ENCODE data around the gene KCTD4.

Gene KCTD4

GRCh38 chr13:45180713-45181601 is 19.9 kb downstream of the KCTD4 start:
- Histone ChIP-seq H3K27ac (no peak overlapping the region), H3K4me3 (no peak overlapping the region)

DNA sequence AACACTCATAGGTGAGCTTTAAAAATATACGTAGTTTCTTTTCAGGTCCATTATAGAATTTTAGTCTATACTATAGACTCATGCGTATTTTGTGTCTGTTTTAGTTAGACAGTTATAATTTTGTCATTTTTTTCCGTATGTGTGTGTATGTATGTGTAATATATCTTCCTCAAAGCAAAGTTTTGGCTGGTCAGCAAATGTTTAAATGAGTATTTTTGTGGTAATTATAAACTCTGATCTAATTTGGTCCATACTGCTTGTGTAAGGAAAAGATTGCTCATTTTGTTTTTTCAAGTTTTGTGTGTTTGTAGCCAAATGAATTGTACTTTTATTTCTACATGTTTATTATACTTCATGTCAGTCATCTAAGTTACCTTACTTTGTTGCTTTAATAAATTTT is 20.5 kb downstream of the KCTD4 start:
- Histone ChIP-seq H3K4me3 (no peak overlapping the region), H3K27ac (no peak overlapping the region)

- Histone ChIP-seq H3K27ac (no peak overlapping the region), H3K4me3 (no peak overlapping the region)
These were observed 21.4 kb downstream of the KCTD4 start for GRCh38 chr13:45179428-45179827.

- Histone ChIP-seq H3K27ac (no peak overlapping the region), H3K4me3 (no peak overlapping the region)
These were observed 22.3 kb downstream of the KCTD4 start for GRCh38 chr13:45178349-45179162.

- no peak overlapping the region for H3K4me3 ChIP-seq
- no peak overlapping the region for H3K27ac ChIP-seq
These were observed 26.4 kb downstream of the KCTD4 start for GRCh38 chr13:45174478-45174877.

- H3K4me3 ChIP-seq = no peak overlapping the region
- peak overlapping the region in 2 of 21 experiments; percentile 42 to 46 for H3K27ac ChIP-seq
These were observed 32.3 kb downstream of the KCTD4 start for GRCh38 chr13:45168555-45168930.

DNA sequence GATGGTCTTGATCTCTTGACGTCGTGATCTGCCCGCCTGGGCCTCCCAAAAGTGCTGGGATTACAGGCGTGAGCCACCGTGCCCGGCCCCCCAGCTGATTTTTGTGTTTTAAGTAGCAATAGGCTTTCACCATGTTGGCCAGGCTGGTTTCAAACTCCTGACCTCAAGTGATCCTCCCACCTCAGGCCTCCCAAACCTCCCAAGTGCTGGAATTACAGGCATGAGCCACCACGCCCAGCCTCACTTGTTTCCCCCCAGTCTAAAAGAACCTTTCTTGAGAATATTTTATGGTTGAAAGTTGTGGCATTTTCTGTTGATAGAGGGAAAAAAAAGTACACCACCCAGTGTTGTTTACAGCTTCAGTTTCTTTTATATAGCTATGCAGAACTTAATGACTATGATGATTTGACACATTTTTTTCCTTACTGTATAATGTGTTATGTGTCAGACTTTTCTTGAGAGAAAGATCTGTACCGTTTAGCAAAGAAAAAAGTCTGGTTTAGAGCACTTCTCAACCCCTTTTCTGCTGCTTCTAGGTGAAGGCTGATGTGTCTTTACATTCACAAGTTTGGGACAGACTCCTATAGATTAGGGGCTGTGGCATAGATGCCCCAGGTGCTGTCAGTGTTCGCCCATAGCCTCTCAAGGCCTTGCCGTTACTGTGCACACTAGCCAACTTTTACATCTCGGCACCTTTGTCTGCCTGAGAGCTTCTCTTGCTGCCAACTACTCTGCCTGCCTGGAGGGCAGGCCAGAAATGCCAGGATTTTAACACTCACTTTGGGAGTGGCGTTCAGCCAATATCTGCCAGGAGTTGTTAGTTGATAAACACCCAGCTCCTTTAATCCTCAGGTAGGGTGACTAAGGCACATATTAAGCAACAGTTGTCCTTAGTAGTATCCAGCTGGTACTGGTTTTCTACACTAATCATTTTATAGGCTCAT is 33.0 kb downstream of the KCTD4 start:
- H3K4me3 ChIP-seq = no peak overlapping the region
- peak overlapping the region in 2 of 21 experiments; percentile 17 to 46 for H3K27ac ChIP-seq

GRCh38 chr13:45166858-45167257 is 34.0 kb downstream of the KCTD4 start:
- Histone ChIP-seq H3K4me3 (no peak overlapping the region), H3K27ac (no peak overlapping the region)

GRCh38 chr13:45162821-45163220 is 38.0 kb downstream of the KCTD4 start:
- H3K27ac ChIP-seq = no peak overlapping the region

DNA sequence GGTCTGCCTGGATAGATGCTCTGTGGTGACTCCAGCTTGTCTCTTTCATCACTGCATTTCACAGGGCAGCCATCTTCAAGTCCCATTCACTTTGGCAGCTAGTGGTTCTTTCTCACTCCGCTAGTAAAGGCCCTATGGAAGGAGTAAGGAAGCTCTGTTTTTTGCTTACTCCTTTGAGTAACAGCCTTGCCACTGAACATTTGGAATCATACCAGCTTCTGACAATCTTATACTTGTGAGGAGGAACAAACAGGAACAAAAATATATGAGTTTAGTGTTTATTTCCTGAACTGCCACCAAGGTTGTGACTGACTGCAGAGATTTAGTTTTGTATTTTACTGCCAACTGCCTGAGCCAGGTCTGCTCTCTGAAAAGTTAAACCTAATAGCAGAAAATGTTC is 38.7 kb downstream of the KCTD4 start:
- H3K4me3 ChIP-seq = no peak overlapping the region
- peak overlapping the region in 1 of 21 experiments; percentile 11 for H3K27ac ChIP-seq

More at GRCh38 chr13:45162821-45163220, 38.0 kb downstream of the KCTD4 start:
- no peak overlapping the region for H3K4me3 ChIP-seq

DNA sequence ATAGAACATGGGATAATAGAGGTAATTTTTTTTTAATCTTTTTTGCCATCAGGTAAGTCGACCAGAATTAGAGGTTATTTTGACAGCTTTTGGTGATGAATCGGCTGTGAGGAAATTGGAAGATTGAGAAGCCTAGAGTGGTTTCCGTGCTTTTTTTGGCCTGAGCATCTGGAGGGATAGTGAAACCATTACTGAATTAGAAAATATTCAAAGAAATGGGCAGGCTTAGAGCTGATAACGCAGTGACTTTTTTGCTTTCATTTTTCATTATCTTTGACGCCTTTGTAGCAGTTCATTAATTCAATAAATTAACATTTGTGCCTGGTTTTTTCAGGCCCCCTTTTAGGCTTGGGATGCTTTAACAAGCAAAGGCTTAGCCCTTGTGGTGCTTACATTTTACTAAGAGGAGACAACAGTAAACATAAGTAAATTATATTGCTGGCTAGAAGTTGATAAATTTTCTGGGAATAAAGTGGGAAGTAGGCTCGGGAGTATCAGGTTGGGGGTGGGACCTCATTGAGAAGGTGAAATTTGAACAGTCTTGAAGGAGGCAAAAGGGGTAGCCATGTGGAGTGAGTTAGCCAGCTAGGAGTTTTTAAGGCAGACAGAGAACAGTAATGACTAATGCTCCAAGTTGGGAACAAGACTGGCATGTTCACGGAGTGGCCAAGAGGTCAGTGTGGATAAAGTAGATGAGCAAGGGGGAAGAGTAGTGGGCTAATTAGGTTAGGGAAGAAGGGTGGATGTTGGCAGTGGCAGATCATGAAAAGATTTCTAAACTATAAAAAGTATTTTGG is 44.1 kb downstream of the KCTD4 start:
- H3K27ac ChIP-seq = no peak overlapping the region
- H3K4me3 ChIP-seq = no peak overlapping the region

DNA sequence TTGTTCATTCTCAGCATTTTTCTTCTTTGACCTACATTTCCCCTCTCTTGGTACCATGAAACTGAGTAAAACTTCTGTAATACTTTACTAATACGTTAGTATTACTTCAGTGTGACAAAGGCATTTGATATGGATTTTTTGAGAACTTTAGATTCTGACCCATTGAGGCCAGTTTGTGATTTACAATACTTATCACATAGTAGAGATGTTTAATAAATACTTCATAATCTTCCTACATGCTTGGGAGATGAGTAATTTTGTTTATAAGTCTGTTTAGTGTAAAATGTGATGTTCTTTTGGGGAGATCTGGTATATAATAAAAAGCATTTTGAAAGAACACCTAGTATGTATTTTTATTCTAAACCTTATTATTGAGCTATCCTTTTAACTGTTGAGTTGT is 50.9 kb downstream of the KCTD4 start:
- Histone ChIP-seq H3K4me3 (no peak overlapping the region), H3K27ac (no peak overlapping the region)

DNA sequence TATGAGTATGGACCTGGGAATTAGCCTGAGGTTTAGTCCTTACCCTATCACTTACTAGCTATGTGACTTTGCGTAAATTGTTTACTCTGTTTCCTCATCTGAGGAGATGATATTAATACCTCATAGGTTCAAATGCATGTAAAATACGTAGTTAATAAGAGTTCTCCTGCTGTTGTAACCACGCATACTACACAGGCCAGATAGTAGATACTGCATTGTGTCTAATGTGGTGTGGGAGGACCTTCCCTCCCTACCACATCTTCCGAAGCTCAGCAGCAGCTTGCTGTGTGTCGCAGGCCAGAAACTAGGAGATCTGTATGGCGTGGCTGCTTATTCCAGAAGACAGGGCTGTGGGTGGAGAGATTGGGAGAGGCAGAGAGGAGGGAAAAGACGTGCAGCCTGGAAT is 57.5 kb downstream of the KCTD4 start:
- Histone ChIP-seq H3K4me3 (no peak overlapping the region), H3K27ac (peak overlapping the region in 12 of 21 experiments; percentile 15 to 73 (median 48))
